ENCODE results near the gene SELPLG.
"Not testable (repeated sequence)": the region's sequence is repeated elsewhere in the genome, so short reads cannot be mapped to it uniquely, and the experiment has no call there.

GRCh38 chr12:108618953-108619274 is 14.8 kb downstream of the SELPLG start:
- TF ChIP-seq POLR2AphosphoS5 (IDR thresholded peaks at IDR 0.05); CTCF (IDR thresholded peaks at IDR 0.05; ENCODE audit: poor library complexity, severe bottlenecking); EZH2 (IDR thresholded peaks at IDR 0.05; ENCODE audit: borderline replicate concordance, insufficient read depth, low read length, poor library complexity, severe bottlenecking); TAF1 (IDR thresholded peaks at IDR 0.05; ENCODE audit: low read depth); RAD21 (conservative IDR thresholded peaks at IDR 0.05); SMC3 (conservative IDR thresholded peaks at IDR 0.05; ENCODE audit: poor library complexity): not testable (repeated sequence)
